Smooth muscle cell (in vitro differentiated cells): ENCODE measurements around the gene RRP8. TPM values are rescaled to one million over a fixed set of nuclear protein-coding genes. Genes with fewer than 3 reads are reported as not detected.
A peak's percentile ranks its signal among the peaks of the same experiment; 100 is the strongest.

ENCODE experiments used
- DNase-seq: peaks from one replicate; lab custom pipeline; 2025; ENCODE audit not compliant: unreplicated experiment; lab: John Stamatoyannopoulos, UW
- H2AFZ ChIP-seq: fragments of 200-600 bp; sonication (generic); 2 replicates; pipeline ENCODE4 v1.6.0; 2016; ENCODE audit warnings: antibody characterized with exemption, low read depth, mild to moderate bottlenecking
- H3F3A ChIP-seq: fragments of 200-600 bp; sonication (generic); 2 replicates; pipeline ENCODE4 v1.6.0; 2017; ENCODE audit warnings: antibody characterized with exemption, low read depth
- H3K27ac ChIP-seq: fragments of 200-600 bp; sonication (generic); 2 replicates; pipeline ENCODE4 v1.5.1; 2016; ENCODE audit warnings: low read depth, mild to moderate bottlenecking
- H3K27me3 ChIP-seq: fragments of 200-600 bp; sonication (generic); 2 replicates; pipeline ENCODE4 v1.6.1; 2016; ENCODE audit warnings: low read depth, mild to moderate bottlenecking
- H3K36me3 ChIP-seq: fragments of 200-600 bp; sonication (generic); 2 replicates; pipeline ENCODE4 v1.5.1; 2016; ENCODE audit warnings: low read depth
- H3K4me1 ChIP-seq: fragments of 200-600 bp; sonication (generic); 2 replicates; pipeline ENCODE4 v1.5.1; 2016; ENCODE audit warnings: low read depth
- H3K4me2 ChIP-seq: fragments of 200-600 bp; sonication (generic); 2 replicates; pipeline ENCODE4 v1.6.0; 2016; ENCODE audit warnings: mild to moderate bottlenecking
- H3K4me3 ChIP-seq: fragments of 200-600 bp; sonication (generic); 2 replicates; pipeline ENCODE4 v1.5.1; 2016; ENCODE audit warnings: mild to moderate bottlenecking
- H3K79me2 ChIP-seq: fragments of 200-600 bp; sonication (generic); 2 replicates; pipeline ENCODE4 v1.6.0; 2016; ENCODE audit warnings: low read depth, mild to moderate bottlenecking
- H3K9ac ChIP-seq: fragments of 200-600 bp; sonication (generic); 2 replicates; pipeline ENCODE4 v1.6.0; 2016; ENCODE audit warnings: low read depth
- H3K9me3 ChIP-seq: fragments of 200-600 bp; sonication (generic); replicated peaks from 2 replicates; pipeline ENCODE4 v1.5.1; 2016; ENCODE audit warnings: low read depth
- H4K20me1 ChIP-seq: fragments of 200-600 bp; sonication (generic); 2 replicates; pipeline ENCODE4 v1.6.0; 2016; ENCODE audit warnings: low read depth
- CTCF ChIP-seq: fragments of 200-600 bp; sonication (generic); IDR thresholded peaks from 2 replicates; pipeline ENCODE4 v1.5.1; 2017; ENCODE audit warnings: borderline replicate concordance, mild to moderate bottlenecking, antibody characterized with exemption; ENCODE audit not compliant: insufficient read depth, poor library complexity, severe bottlenecking
- WGBS: methylation state at CpG from one replicate; pipeline ENCODE4 v1.1.7; 2016; ENCODE audit warnings: low lambda C conversion rate; 5-methylcytosine and 5-hydroxymethylcytosine counted together
- polyA plus RNA-seq: library from polyadenylated mRNA; unstranded; fragments of >200 nt; fragmentation: Nextera tagmentation; extraction: Ambion mirVana; gene quantifications from 2 replicates; pipeline ENCODE4 v1.2.1, GENCODE V29; 2016
- total RNA-seq: library from RNA; depleted of rRNA; stranded (reverse); fragments of >200 nt; gene quantifications from 2 replicates; pipeline ENCODE4 v1.2.3, GENCODE V29; 2014

Gene RRP8
- total and polyA plus RNA-seq, 2 experiments from 2014 or later = 10.2 to 24.9 TPM

GRCh38 chr11:6650980-6651379 is 47.6 kb upstream of the RRP8 start:
- Histone ChIP-seq H3K4me1 (peaks cover 11% of the 10 kb centered on the region), H3K9me3 (no peaks in the 10 kb centered on the region), H3K79me2 (peaks cover 27% of the 10 kb centered on the region), H3K4me3 (no peak overlapping the region), H3K27me3 (no peaks in the 10 kb centered on the region), H2AFZ (no peak overlapping the region), H4K20me1 (peaks cover 36% of the 10 kb centered on the region), H3K27ac (no peak overlapping the region), H3F3A (peaks cover 9% of the 10 kb centered on the region), H3K4me2 (no peak overlapping the region), H3K36me3 (no peaks in the 10 kb centered on the region), H3K9ac (no peak overlapping the region)
- 40% methylated on average over 6 of the region's 6 CpGs for whole genome bisulfite sequencing
- TF ChIP-seq CTCF = no peak
- no peak for DNase-seq

- Histone ChIP-seq H3K9me3 (no peaks in the 10 kb centered on the region), H2AFZ (no peak overlapping the region), H4K20me1 (peaks cover 45% of the 10 kb centered on the region), H3K4me3 (no peak overlapping the region), H3K27me3 (no peaks in the 10 kb centered on the region), H3K79me2 (peaks cover 35% of the 10 kb centered on the region), H3K9ac (no peak overlapping the region), H3K4me2 (no peak overlapping the region), H3K27ac (no peak overlapping the region), H3K4me1 (peaks cover 11% of the 10 kb centered on the region), H3K36me3 (no peaks in the 10 kb centered on the region), H3F3A (peaks cover 9% of the 10 kb centered on the region)
- no peak for TF ChIP-seq CTCF
- no peak for DNase-seq
Observed at GRCh38 chr11:6650104-6650503, 46.7 kb upstream of the RRP8 start.

- Histone ChIP-seq H3K4me3 (no peak overlapping the region), H3K9me3 (no peaks in the 10 kb centered on the region), H3F3A (peaks cover 9% of the 10 kb centered on the region), H3K4me2 (no peak overlapping the region), H3K27me3 (no peaks in the 10 kb centered on the region), H3K79me2 (peaks cover 45% of the 10 kb centered on the region), H3K36me3 (no peaks in the 10 kb centered on the region), H3K4me1 (peaks cover 11% of the 10 kb centered on the region), H3K27ac (peak overlapping the region; percentile 73), H2AFZ (no peak overlapping the region), H3K9ac (no peak overlapping the region), H4K20me1 (peaks cover 54% of the 10 kb centered on the region)
- no peak for DNase-seq
- TF ChIP-seq CTCF = no peak
- 81% methylated on average over 1 of the region's 1 CpG for WGBS
Observed at GRCh38 chr11:6648501-6648900, 45.1 kb upstream of the RRP8 start.

- H3K4me3 ChIP-seq = no peak overlapping the region
- H3K4me2 ChIP-seq = peak overlapping the region; percentile 61
- H2AFZ ChIP-seq = no peak overlapping the region
- H3K79me2 ChIP-seq = peaks cover 45% of the 10 kb centered on the region
- H3K9me3 ChIP-seq = no peaks in the 10 kb centered on the region
- no peaks in the 10 kb centered on the region for H3K36me3 ChIP-seq
- peaks cover 11% of the 10 kb centered on the region for H3K4me1 ChIP-seq
- H3K9ac ChIP-seq = peak overlapping the region; percentile 0
- H3F3A ChIP-seq = peaks cover 9% of the 10 kb centered on the region
- DNase-seq = no peak
- peaks cover 51% of the 10 kb centered on the region for H4K20me1 ChIP-seq
- 100% methylated on average over 2 of the region's 2 CpGs for WGBS
- peak overlapping the region; percentile 73 for H3K27ac ChIP-seq
- H3K27me3 ChIP-seq = no peaks in the 10 kb centered on the region
- TF ChIP-seq CTCF = no peak
Observed at GRCh38 chr11:6647836-6648235, 44.4 kb upstream of the RRP8 start.
